ENCODE measurements around the gene SMTNL1.

SMTNL1 gene

GRCh38 chr11:57584341-57584740 lies 46.9 kb downstream of the SMTNL1 start:
- TF ChIP-seq CTCF (IDR thresholded peaks at IDR 0.05; ENCODE audit: low read depth, low read length), result no peak
- no peak overlapping the region for H3K4me3 ChIP-seq (ENCODE audit: low read depth, low read length)
- no peak for DNase-seq (ENCODE audit: low read depth, low spot score)
- in situ Hi-C loops (cut with HindIII; ENCODE audit: low sequenced_read_pairs), result no loop called here

- no peak for TF ChIP-seq CTCF (IDR thresholded peaks at IDR 0.05; ENCODE audit: low read depth, low read length)
- in situ Hi-C loops (cut with HindIII; ENCODE audit: low sequenced_read_pairs), result no loop called here
- DNase-seq (ENCODE audit: low read depth, low spot score), result no peak
- no peak overlapping the region for H3K4me3 ChIP-seq (ENCODE audit: low read depth, low read length)
These were observed 47.9 kb downstream of the SMTNL1 start for GRCh38 chr11:57585301-57585700.

GRCh38 chr11:57586711-57587245 lies 49.4 kb downstream of the SMTNL1 start:
- in situ Hi-C loops (cut with HindIII; ENCODE audit: low sequenced_read_pairs), result no loop called here

GRCh38 chr11:57588046-57588710 lies 50.8 kb downstream of the SMTNL1 start:
- no peak for DNase-seq (ENCODE audit: low read depth, low spot score)
- H3K4me3 ChIP-seq (ENCODE audit: low read depth, low read length), result no peak overlapping the region
- in situ Hi-C loops (cut with HindIII; ENCODE audit: low sequenced_read_pairs), result no loop called here
- no peak for TF ChIP-seq CTCF (IDR thresholded peaks at IDR 0.05; ENCODE audit: low read depth, low read length)

More at GRCh38 chr11:57586711-57587245, 49.4 kb downstream of the SMTNL1 start:
- DNase-seq (ENCODE audit: low read depth, low spot score), result no peak
- no peak for TF ChIP-seq CTCF (IDR thresholded peaks at IDR 0.05; ENCODE audit: low read depth, low read length)
- no peak overlapping the region for H3K4me3 ChIP-seq (ENCODE audit: low read depth, low read length)

GRCh38 chr11:57596266-57596885 lies 59.0 kb downstream of the SMTNL1 start:
- TF ChIP-seq CTCF (IDR thresholded peaks at IDR 0.05; ENCODE audit: low read depth, low read length), result no peak

GRCh38 chr11:57597461-57597915 lies 60.1 kb downstream of the SMTNL1 start, which contains the start of gene SERPING1:
SERPING1 (plus strand) TSS chr11:57597685; CDS start chr11:57598271, 586 bp downstream.
- no peak for DNase-seq (ENCODE audit: low read depth, low spot score)
- in situ Hi-C loops (cut with HindIII; ENCODE audit: low sequenced_read_pairs), result no loop called here
- H3K4me3 ChIP-seq (ENCODE audit: low read depth, low read length), result peak within 1 kb of the TSS; percentile 22
- TF ChIP-seq CTCF (IDR thresholded peaks at IDR 0.05; ENCODE audit: low read depth, low read length), result no peak

More at GRCh38 chr11:57596266-57596885, 59.0 kb downstream of the SMTNL1 start:
- no peak overlapping the region for H3K4me3 ChIP-seq (ENCODE audit: low read depth, low read length)
- no peak for DNase-seq (ENCODE audit: low read depth, low spot score)
- in situ Hi-C loops (cut with HindIII; ENCODE audit: low sequenced_read_pairs), result no loop called here
